Epidermal melanocyte (primary cell): Measurements from ENCODE around the gene TSNAXIP1.
"Not testable (repeated sequence)": the region's sequence is repeated elsewhere in the genome, so short reads cannot be mapped to it uniquely, and the experiment has no call there.

Experiments used
- DNase-seq: peaks from one replicate; pipeline ENCODE4 v3.0.0; 2011; ENCODE audit warnings: low spot score; ENCODE audit not compliant: insufficient read length

TSNAXIP1 gene

DNA sequence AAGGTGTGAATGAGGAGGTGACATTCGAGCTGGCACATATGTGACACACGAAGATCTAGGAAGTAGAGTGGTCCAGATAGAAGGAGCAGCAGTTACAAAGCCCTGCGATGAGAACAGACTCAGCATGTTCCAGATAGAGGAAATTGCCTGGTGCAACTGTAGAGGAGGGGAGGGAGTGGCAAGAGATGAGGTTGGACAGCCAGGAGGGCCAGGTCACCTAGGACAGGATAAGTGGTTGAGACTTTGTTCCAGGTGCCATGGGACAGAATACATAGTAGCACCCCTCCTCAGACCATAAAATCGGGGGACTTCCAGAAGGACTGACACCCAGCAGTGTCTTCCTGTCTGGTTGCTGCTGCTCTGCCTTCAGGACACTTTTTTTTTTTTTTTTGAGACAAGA is 51.8 kb downstream of the TSNAXIP1 start:
- no peak for DNase-seq

DNA sequence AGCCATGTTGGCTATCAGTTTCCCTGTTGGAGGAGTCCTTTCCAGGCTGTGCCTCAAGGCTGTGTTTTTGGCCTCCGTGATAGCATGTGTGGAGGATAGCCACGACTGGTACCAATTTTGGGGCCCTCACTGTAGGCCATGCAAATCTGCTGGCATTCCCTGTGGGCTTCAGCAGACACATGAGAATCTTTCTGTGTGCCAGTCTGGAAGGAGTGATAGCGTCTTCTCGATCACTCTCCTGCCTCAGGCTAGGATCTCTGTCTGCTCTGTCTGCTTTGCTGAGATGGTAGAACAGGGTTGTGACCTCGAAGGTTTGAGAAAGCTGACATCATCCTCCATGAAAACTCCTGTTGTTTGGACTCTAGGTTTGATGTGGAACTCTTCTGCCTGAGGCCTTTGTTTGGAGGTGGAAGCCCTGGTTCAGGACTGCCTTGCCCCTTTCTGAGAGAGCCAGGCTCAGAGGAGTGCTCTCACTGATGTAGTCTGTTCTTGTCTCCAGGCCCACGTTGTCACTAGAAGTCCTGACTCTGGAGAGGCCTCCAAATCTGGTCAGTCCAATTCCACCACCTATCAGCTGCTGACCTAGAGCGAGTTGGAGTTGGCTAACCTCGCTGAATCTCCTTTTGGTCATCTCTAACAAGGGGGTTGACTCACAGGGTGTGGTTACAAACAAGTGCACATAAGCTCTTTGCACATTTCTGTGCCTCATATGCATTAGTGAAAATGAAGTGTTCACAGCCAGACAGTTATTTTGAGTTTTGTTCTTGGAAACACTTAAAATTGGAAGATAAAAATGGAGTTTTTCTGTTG is 54.1 kb downstream of the TSNAXIP1 start:
- DNase-seq: no peak

DNA sequence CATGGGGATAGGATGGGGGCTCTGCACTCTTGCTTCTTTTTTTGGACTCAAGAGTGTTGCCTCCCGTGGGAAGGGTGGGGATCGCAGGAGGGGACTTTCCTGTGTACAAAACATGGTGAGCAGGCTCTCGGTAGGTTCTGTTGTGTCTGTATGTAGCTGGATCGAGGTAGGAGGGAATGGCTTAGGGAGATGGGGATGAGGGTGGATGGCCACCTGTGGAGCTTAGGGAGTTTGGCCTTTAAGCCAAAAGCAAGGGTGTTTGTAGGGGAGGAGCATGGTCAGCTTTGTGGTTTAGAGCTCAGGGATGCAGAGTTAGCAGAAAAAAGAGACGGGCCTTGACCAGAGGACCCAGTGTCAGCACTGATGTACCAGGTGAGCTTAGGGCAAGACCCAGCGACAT is 55.2 kb downstream of the TSNAXIP1 start:
- DNase-seq: no peak

DNA sequence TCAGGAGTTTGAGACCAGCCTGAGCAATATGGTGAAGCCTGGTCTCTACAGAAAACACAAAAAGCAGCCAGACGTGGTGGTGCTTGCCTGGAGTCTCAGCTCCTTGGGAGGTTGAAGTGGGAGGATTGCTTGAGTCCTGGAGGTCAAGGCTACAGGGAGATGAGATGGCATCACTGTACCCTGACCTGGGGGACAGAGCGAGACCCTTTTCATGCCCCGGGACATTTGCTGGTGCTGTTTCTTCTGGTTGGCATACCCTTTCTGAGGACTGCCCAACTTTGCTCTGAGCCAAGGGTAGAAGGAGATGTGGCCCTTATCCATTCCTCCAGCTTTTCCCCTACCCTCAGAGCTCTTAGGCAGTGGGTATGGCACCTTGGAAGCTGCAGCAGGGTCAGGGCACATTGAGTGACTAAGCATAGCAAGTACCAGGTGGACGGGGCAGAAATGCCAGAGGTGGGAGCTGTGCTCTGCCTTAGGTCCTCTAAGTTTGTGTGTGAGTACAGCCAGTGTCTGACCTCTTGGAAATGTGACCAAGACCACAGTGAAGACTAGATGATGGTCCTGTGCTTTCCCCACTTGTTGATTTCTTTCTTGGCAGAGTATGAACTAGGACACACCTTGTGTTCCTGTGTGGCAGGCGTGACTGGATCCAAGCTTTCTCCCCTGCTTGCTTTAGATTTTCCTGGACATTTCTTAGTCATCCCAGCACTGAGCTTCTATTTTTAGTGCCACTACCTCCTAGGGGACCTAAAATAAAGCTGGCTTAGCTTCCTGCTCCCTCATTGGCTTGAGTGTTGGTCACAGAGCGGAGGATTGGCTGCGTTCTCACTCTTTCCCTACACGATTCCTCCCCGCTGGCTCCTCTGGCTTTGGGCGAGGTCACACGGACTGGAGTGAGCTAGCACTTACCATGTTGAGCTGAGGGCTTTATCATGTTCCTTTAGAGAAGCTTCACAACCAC is 56.2 kb downstream of the TSNAXIP1 start:
- no peak for DNase-seq

DNA sequence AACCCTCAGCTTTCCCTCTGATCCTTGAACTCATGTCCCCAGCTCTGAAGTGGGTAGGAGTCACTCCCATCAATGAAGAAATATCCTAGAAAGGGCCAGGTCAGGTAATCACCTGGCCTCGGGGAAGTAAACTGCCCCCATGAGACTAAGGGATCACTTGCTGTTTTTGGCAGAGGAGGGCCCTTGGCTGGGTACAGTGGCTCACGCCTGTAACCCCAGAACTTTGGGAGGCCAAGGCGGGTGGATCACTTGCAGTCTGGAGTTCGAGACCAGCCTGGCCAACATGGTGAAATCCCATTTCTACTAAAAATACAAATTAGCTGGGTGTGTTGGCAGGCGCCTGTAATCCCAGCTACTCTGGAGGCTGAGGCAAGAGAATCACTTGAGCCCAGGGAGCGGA is 57.4 kb downstream of the TSNAXIP1 start:
- not testable (repeated sequence) for DNase-seq

DNA sequence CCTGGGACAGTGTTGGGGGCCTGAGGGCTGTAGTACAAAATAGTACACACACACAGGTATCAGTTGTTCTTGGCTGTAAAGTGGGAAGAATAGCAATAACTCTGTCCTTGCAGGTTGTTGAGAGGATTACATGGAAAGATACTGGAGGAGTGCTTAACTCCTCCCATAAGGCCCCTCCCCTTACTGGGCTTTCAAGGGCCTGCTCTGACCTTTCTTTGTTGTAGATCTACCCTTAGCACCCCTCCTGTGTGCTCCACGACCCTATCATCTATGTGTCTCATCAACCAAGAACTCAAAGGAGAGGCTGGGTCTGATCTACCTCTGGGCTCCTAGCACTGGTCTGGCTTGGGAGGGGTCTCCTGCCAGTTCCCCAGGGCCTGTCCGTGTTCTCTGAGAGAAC is 57.9 kb downstream of the TSNAXIP1 start:
- DNase-seq: no peak

DNA sequence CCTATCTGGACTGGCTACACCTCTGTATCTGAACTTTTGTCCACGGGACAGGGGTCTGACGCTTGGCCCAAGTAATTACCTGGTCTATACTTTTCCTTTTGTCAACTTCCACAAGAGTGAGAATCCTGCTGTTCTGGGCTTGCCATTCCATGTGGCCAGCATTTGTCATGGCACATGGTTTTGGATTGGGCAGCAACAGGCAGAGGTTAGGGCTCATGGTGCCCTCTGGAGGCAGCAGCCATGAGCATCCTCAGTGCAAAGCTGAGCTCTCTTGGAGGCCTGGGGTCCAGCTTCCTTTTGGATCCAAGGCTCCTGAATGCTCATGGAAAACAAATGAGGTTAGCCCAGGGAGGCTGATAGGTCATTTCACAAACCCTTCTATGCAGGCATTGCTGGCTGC is 58.6 kb downstream of the TSNAXIP1 start:
- DNase-seq: no peak

DNA sequence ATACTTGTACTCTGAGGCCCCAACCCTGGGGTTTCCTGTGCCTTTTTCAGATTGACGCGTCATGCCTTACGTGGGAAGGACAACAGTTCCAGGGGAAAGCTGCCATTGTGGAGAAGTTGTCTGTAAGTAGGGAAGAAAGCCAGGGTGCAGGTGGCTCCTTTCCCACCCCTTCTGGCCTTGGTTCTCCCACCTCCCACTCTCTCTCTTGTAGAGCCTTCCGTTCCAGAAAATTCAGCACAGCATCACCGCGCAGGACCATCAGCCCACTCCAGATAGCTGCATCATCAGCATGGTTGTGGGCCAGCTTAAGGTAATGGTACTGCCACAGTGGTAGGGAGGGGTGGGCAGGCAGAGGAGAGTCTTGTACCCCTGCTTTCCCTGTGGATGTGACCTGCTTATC is 61.6 kb downstream of the TSNAXIP1 start:
- DNase-seq: no peak

DNA sequence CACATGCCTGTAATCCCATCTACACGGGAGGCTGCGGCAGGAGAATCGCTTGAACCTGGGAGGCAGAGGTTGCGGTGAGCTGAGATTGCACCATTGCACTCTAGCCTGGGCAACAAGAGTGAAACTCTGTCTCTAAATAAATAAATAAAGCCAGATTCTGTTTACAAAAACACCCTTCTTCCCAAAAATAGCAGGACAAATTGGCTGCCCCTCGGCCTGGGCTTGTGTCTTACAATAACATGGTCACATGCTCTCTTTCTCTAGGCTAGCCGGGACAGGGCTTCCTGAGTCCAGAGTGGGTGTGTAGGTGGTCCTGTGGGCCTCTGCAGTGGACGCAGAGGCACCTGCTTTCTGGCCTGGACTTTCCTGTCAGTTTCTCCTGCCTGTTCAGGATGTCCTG is 63.0 kb downstream of the TSNAXIP1 start:
- no peak for DNase-seq

DNA sequence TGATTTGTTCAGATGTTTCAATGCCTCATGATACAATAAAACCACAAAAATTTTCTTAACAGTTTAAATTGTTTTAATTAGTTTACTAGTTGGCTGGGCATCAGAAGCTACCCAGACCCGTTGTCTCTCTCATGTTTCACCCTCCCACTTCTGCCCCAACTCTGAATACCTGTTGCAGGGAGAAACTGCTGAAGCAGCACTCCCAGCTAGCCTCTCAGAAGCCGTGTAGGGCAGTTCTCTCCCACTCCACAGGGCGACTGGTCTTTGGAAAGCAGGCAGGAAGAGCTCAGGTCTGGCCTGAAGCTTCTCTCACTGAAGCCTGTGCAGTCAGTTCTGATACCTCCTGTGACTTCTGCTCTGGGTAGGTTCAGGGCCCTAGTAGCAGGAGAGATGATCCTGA is 64.6 kb downstream of the TSNAXIP1 start:
- DNase-seq: no peak

DNA sequence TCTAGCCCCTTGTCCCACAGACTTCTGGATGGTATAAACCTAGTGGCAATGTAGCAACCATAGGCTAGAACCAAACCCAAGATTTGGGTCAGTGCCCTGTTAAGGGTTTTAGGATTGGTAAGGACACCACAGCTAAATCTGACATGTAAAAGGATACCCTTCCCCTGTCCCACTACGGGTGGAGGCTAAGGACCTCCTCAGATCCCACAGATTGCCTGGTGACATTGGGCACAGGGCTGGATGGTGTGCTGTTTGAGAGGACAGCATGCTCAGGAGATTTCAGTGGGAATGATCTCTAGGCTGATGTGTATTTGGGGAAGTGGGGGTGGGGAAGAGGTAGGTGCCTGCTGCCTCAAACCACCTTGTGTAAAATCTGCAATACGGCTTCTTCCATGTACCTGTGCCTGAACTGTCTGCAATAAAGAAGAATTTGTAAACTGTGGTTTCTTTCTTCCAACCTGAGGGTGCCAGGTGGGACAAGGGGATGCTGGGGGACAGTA is 65.5 kb downstream of the TSNAXIP1 start:
- DNase-seq: no peak

DNA sequence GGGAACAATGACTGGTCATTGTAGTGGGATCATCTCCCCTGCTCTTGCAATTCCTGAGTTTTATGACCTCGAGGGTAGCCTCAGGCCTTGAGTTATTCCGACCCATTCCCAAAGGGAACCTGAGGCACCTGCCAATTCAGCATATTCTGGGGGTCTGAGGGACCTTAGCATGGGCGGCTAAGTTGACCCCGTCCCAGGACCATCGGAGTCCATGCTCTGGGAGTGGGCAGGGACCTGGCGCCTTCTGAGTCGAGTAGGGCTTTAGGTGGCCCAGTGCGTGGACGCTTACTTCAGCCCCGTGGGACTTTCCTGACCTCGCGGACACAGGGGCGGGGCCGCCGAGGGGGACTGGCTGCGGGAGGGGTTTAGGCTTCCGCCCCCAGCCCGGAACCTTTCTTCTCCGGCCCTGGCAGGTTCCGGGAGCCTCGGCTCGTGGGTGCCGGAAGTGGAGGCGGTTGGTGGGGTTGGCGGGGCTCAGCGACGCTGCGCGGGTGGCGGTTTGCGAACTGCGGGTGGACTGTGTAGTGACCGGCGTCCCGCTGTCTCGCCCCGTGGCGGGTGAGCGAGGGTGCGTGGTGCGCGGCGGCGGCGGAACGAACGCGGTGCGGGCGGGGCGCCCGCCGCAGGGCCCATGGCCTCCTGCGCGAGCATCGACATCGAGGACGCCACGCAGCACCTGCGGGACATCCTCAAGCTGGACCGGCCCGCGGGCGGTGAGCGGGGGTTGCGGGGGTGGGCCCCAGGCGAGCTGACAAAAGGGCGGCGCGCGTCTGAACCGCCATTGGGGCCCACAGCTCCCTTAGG is 66.1 kb downstream of the TSNAXIP1 start, which contains the start of gene EDC4:
EDC4 (plus strand) TSS at position 422 of the 804 bp plus-strand sequence; CDS start at position 632, 210 bp downstream.
- peak; percentile 90 for DNase-seq

DNA sequence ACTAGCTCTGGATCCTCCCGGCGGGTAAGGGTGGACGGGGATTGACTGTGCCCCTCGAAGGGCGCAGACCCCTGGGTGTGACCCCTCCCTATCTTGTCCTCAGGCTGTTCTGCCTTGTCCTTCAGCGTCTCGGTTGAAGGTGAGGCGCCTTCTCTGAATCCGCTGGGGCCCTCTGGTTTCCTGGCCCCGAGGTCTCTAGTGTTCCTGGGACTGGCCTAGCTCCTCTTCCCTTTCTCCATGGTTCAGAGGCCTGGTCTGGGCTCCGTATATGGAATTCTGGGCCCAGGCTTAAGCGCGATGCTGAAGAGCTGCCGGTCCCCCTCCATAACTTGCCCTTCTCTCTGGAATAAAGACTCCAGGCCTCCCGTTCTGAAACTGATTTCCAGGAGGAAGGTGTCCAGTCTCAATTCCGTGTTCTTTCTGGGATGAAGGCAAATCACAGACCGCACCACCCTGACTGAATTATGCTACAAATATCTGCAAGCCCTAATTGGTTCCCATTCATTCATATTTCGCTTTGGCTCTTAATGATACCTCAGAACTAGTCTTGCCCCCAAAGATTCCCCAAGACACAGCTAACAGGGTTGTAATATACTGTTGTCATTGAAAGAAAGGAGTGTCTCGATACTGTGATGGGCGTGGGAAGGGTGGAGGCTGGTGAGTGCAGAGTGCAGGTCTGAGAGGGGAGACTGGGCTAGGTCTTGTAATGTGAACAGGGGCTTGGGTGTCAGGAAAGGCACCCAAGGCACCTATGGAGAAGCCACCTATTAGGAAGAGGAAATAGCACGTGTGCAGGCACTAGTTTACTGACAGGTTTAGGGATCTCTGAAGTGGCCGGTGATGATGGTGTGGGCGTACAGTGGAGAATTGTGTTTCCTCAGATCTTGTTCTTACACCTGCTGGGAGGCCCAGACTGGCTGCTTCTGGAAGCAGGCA is 67.0 kb downstream of the TSNAXIP1 start:
- DNase-seq: no peak

DNA sequence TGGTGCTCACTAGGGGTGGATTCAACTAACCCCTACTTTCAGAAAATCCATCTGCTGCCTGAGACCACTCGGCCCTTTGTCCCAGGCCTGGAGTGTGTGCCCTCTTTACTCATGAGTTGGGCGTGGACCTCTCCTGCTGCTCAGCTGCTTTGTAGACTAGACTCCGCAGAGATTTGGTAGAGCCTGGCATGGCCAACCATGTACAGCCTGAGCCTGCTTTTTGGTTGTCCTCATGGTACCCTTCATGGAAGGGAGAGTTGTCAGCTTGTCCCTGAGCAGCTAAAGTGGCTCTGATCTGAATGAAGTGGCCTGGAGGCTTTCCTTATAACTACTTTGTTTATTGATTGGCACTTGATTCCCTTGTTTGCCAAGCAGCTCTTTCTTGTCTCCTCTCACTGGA is 67.7 kb downstream of the TSNAXIP1 start:
- DNase-seq: no peak

DNA sequence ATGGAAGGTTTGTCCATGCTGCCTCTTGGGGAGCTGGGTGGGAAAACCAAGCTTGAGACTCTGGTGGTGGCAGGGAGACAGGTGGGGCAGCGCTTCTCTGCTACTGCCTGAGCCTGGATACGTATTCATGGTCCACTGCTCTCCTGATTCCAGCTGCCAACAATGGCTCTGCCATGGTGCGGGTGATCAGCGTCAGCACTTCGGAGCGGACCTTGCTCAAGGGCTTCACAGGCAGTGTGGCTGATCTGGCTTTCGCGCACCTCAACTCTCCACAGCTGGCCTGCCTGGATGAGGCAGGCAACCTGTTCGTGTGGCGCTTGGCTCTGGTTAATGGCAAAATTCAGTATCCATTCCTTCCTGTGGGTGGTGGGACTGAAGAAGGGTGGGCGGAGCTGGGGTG is 70.4 kb downstream of the TSNAXIP1 start:
- DNase-seq: no peak
